OCI-M2 (cell line): Measurements from ENCODE around the gene FAM187B.
"Not testable (repeated sequence)": the region's sequence is repeated elsewhere in the genome, so short reads cannot be mapped to it uniquely, and the experiment has no call there.

Experiments used
- DNase-seq: peaks from one replicate; lab custom pipeline; 2025; ENCODE audit not compliant: unreplicated experiment; lab: John Stamatoyannopoulos, UW

The FAM187B gene

DNA sequence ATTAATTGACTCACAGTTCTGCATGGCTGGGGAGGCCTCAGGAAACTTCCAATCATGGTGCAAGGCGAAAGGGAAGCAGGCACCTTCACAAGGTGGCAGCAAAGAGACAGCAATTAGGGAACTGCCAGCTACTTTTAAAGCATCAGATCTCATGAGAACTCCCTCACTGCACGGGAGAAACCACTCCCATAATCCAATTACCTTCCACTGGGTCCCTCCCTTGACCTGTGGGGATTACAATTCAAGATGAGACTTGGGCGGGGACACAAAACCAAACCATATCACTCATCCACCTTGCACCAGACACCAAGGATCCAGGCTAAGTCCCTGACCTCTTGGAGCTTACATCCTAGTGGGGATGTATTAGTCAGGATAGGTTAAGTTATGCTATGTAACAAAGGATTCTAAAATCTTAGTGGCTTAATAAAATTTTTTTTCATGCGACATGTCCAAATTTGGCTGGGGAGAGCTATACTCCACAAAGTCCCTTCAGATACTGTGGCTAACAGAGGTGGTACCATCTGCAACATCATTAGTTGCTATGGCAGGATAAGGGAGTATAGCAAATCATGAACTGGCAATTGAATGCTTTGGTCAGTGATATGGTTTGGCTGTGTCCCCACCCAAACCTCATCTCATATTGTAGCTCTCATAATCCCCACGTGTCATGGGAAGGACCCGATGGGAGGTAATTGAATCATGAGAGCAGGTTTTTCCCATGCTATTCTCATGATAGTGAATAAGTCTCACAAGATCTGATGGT lies 8.3 kb upstream of the FAM187B start:
- no peak for DNase-seq

- no peak for DNase-seq
Observed at GRCh38 chr19:35232912-35233311, 4.4 kb upstream of the FAM187B start.

DNA sequence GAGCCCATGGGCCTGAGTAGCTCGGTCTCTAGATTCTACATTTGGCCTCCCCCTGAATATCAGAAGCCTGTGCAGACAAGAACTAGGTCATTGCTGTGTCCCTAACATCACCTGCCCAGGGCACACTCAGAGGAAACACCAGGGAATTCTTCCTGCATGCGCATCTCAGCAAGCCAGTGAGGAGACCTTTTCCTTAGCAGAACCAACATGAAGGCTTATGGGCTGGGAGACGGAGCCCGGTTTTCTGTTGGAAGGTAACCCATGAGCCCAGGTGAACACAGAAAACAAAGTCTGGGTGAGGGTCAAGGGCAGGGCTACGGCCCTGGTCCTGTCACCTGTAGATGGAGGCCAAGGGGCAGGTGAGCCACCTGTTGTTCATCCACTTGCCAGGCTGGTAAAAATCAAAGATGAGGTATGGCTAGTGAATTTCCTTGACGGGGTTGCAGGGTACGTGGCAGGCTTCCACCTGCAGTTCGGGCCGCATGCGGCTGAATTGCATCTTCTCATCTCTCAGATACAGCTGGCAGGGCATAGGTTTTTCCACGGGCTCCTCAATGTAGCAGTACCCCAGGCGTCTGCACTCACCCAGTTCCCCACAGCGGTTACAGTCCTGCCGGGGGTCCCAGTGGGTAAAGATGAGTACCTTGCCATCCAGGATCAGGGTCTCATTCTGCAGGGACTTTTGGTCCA lies 3.6 kb upstream of the FAM187B start:
- DNase-seq = no peak

DNA sequence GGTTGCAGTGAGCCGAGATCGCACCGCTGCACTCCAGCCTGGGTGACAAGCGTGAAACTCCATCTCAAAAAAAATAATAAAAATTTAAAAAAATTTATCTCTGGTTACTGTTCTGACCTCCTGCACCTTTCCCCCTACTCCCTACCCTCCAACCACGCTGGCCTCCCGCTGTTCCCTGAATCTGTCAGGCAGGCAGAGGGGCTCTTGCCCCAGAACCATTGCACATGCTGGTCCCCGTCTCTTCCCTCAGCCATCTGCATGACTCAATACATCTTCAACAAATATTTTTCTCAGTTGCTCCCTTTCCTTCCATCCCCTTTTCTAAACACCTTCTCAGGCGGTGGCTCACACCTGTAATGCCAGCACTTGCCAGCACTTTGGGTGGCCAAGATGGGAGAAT lies 1.1 kb upstream of the FAM187B start:
- DNase-seq = no peak

DNA sequence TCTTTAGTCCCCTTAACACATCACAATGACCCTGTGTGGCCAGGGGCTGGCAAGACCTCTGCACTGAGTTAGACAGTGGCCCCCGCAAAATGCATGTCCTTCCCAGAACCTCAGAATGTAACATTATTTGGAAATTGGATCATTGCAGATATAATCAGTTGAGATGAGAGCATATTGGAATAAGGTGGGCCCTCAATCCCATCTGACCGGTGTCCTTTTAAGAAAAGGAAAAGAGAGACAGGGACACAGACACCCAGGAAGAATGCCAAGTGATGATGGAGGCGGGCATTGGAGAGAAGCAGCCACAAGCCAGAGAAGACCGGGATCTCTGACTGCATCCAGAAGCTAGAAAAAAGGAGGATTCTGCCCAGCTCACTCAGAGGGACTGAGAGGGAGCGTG lies 1.8 kb downstream of the FAM187B start:
- DNase-seq = no peak

- no peak for DNase-seq
Observed at GRCh38 chr19:35225951-35226350, 2.6 kb downstream of the FAM187B start.

DNA sequence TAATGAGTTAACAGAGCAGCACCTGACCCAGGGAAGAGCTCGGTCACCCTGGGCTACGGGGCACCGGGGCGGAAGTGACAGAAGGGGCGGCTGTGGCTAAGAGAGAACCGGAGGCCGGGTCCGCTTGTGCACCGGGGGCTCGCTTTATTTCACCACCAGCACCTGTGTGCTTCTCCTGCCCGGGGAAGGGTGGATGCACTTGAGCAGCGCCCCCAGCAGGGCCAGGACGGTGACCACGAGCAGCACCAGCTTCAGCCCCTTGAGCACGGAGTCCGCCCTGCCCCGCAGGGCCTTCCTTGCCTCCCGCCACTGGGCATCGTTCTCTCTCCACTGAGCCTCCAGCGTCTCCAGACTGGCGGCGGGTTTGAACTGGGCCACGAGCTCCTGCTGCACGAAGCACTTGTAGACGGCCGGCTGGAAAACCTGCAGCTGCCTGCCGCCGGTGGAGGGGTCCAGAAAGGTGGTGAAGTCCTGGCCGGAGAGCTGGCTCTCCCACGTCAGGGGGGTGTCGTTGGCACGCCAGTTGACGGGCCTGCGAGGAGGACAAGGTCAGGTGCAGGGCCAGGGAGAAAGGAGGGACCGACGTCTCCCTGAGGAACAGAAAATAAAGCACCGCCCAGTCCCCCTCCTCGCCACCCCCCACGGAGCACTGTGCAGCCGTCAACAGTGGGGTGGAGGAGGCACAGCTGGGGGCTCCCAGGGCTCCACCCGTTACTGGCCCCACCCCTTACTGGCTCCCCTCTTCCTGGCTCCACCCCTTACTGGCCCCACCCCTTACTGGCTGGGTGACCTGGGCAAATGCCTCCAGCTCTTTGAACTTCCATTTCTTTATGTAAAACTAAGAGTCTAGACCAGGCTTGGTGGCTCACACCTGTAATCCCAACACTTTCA lies 3.6 kb downstream of the FAM187B start:
- no peak for DNase-seq

DNA sequence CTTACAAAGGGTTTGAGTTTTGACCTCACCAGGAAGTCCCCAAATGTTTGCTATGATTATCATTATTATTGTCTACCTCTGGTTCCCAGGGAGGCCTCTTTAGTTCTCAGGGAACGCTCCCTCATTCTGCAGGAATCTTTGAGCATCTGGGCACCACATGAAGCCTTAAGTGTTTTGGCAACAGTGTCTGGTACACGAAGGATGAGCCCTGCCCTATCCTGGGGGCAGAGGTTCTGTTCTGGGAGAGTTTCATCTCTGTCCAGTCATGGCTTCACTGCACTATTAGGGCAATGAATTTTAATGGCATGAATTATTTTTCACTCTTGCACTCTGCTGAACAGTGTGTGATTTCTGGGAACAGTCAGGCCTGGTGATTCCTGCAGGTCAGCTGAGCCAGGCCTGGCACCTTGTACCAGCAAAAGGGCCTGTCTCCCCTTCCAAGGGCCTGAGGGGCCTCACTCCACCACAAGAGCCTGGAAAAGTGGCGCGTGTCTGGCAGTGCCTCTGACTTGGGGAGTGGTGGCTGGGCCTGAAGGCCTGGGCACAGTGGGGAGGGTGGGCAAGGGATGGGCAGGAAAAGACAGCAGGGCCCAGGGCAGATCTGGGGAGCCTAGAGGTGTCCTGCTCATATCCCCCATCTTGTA lies 4.6 kb downstream of the FAM187B start:
- no peak for DNase-seq

GRCh38 chr19:35223084-35223790 lies 5.3 kb downstream of the FAM187B start:
- DNase-seq = no peak

- DNase-seq = no peak
Observed at GRCh38 chr19:35222373-35223015, 6.0 kb downstream of the FAM187B start.

GRCh38 chr19:35220973-35221590 lies 7.5 kb downstream of the FAM187B start:
- DNase-seq = not testable (repeated sequence)

GRCh38 chr19:35220315-35220921 lies 8.1 kb downstream of the FAM187B start:
- DNase-seq = peak; percentile 95

DNA sequence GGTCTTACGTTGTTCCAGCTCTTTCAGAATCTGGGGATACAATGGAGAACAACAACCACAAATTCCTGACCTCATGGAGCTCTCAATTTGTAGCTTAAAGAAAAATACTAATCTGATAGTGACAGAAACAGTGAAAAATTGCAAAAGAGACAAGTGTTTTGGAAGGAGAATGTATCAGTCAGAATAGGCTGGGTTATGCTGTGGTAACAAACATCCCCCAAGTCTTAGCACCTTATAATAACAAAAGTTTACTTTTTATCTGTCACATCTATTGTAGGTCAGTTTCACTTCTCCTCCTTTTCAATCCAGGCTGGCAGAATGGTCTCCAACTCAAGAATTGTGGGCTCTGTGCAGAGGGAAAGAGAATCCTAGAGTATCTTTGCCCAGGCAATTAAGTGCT lies 9.5 kb downstream of the FAM187B start:
- DNase-seq = no peak

GRCh38 chr19:35217649-35217990 lies 10.9 kb downstream of the FAM187B start:
- DNase-seq = no peak

- no peak for DNase-seq
Observed at GRCh38 chr19:35216833-35217648, 11.5 kb downstream of the FAM187B start.

DNA sequence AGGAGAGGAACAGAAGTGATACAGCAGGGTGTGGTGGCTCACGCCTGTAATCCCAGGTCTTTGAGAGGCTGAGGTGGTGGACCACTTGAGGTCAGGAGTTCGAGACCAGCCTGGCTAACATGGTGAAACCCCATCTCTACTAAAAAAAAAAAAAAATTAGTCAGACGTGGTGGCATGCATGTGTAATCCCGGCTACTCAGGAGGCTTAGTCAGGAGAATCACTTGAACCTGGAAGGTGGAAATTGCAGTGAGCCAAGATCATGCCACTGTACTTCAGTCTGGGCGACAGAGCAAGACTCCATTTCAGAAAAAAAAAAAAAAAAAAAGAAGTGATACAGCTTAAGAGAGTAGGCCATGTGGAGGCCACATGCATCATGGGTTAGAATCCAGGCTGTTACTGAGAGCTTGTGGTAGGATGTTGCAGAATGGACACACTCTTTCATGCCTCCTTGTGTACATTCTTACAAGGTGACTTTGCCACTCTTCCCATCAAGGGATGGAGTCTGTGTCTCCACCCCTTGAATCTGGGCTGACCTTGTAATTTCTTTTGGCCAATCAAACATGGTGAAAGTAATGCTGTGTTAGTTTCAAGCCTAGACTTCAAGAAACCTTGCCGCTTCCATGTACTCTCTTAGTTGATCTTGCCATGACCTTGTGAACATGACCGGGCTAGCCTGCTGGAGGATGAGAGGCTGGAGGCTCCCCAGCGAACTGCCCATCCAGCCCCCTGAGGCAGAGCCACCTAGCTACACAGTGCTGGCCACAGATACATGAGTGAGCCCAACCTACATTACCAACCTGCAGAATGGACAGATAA lies 12.3 kb downstream of the FAM187B start:
- DNase-seq = no peak

DNA sequence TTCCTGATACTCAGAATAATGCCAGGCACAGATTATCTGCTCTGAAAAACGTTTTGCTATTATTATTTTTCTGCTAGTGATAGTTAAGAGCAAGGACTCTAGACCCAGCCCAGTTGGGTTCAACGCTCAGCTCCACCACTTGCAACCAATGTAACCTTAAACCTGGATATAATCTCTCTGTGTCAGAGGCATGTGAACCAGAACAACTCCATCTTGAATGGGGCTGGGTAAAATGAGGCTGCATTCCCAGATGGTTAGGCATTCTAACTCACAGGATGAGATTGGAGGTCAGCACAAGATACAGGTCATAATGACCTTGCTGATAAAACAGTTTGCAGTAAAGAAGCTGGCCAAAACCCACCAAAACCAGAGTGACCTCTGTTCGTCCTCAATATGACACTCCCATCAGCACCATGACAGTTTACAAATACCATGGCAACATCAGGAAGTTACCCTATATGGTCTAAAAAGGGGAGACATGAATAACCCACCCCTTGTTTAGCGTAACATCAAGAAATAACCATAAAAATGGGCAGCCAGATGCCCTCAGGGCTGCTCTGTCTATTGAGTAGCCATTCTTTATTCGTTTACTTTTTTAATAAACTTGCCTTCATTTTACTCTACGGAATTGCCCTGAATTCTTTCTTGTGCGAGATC lies 13.6 kb downstream of the FAM187B start:
- no peak for DNase-seq
